HepG2 (cell line): ENCODE results near the gene GINS2. TPM values are rescaled to one million over a fixed set of nuclear protein-coding genes. Genes with fewer than 3 reads are reported as not detected.

ENCODE experiments used
- ATAC-seq: fragments of 200-7000 bp; cut with Tn5 transposase; 3 replicates; pipeline ENCODE4 v1.9.1; 2020; ENCODE audit warnings: mild to moderate bottlenecking, moderate library complexity
- BruUV-seq: library from RNA; stranded (reverse); fragments of 400-500 nt; replicated peaks from 2 replicates; lab custom pipeline; 2021; lab: Mats Ljungman, UMichigan
- CTCF ChIA-PET: fragments of 300-600 bp; formaldehyde crosslinking; extraction: SDS; loops from one replicate; lab custom pipeline; 2021; ENCODE audit warnings: low total read pairs, inconsistent platforms, low intra/inter-chr PET ratio; lab: Yijun Ruan, JAX
- POLR2A ChIA-PET: fragments of 350-600 bp; sonication (Branson Sonifier 250); formaldehyde crosslinking; loops from one replicate; lab custom pipeline; 2020; ENCODE audit warnings: antibody characterized with exemption, inconsistent platforms; lab: Yijun Ruan, JAX
- DNase-seq: peaks from one replicate; pipeline ENCODE4 v3.0.0-alpha.2; 2015; ENCODE audit warnings: low spot score
- FAIRE-seq: peaks from 3 replicates; lab custom pipeline; 2011; peaks lifted over from hg19 to GRCh38; lab: Jason Lieb, UNC
- H2AFZ ChIP-seq: one replicate; pipeline ENCODE4 v1.6.1; 2011; ENCODE audit warnings: low read length, inconsistent platforms
- H3K27ac ChIP-seq: fragments of 300-600 bp; 3 replicates; pipeline ENCODE4 v1.8.0; 2011; ENCODE audit warnings: mixed run types, mild to moderate bottlenecking, mixed read lengths, low read length, inconsistent platforms; ENCODE audit not compliant: insufficient read depth; ENCODE audit errors: extremely low read length
- H3K27me3 ChIP-seq, 2 experiments: fragments of 200-600 bp in 1 of 2; 2 replicates in 1 of 2; 3 replicates in 1 of 2; pipeline versions ENCODE4 v1.6.0 to v1.8.0; 2011; ENCODE audit warnings: low read length in 2 of 2, mild to moderate bottlenecking in 2 of 2, moderate library complexity in 2 of 2, inconsistent platforms in 1 of 2; ENCODE audit not compliant: insufficient read depth in 2 of 2, control insufficient read depth in 1 of 2
- H3K36me3 ChIP-seq, 2 experiments: fragments of 200-600 bp in 1 of 2; replicated peaks in 1 of 2; 2 replicates in 1 of 2; 3 replicates in 1 of 2; pipeline versions ENCODE4 v1.5.1 to v1.8.0; 2011; ENCODE audit warnings: low read length in 2 of 2, inconsistent platforms in 1 of 2; ENCODE audit not compliant: insufficient read depth in 2 of 2, control insufficient read depth in 1 of 2
- H3K4me1 ChIP-seq: 2 replicates; pipeline ENCODE4 v1.5.1; 2012; ENCODE audit warnings: low read length, inconsistent platforms; ENCODE audit not compliant: insufficient read depth
- H3K4me2 ChIP-seq: 2 replicates; pipeline ENCODE4 v1.6.0; 2011; ENCODE audit warnings: low read depth, low read length, inconsistent platforms
- H3K4me3 ChIP-seq, 3 experiments: fragments of 200-600 bp in 1 of 3; sonication (generic), shearing (Covaris generic) in 1 of 3; replicated peaks in 1 of 3; 2 replicates each; pipeline ENCODE4 v1.5.1; 2011 to 2016; ENCODE audit warnings: low read length in 3 of 3, inconsistent platforms in 2 of 3, low read depth in 2 of 3, mild to moderate bottlenecking in 2 of 3, control low read depth in 1 of 3, mixed read lengths in 1 of 3; ENCODE audit not compliant: insufficient read depth in 1 of 3
- H3K79me2 ChIP-seq: one replicate; pipeline ENCODE4 v1.6.1; 2011; ENCODE audit warnings: low read length, inconsistent platforms; ENCODE audit not compliant: insufficient read depth
- H3K9ac ChIP-seq: 2 replicates; pipeline ENCODE4 v1.6.0; 2011; ENCODE audit warnings: mild to moderate bottlenecking, low read depth, low read length, inconsistent platforms; ENCODE audit not compliant: insufficient read depth
- H3K9me3 ChIP-seq: 2 replicates; pipeline ENCODE4 v1.5.1; 2012; ENCODE audit warnings: mild to moderate bottlenecking, low read length
- H4K20me1 ChIP-seq: 2 replicates; pipeline ENCODE4 v1.6.0; 2011; ENCODE audit warnings: inconsistent platforms, mild to moderate bottlenecking, low read length, moderate library complexity; ENCODE audit not compliant: insufficient read depth
- KDM1A ChIP-seq: IDR thresholded peaks from 2 replicates; pipeline ENCODE4 v1.6.1; 2016; ENCODE audit warnings: missing compliant biosample characterization
- RAD51 ChIP-seq: fragments of 450-650 bp; IDR thresholded peaks from 2 replicates; pipeline ENCODE4 v1.6.1; 2016; ENCODE audit warnings: borderline replicate concordance
- YY1 ChIP-seq: IDR thresholded peaks from 2 replicates; pipeline ENCODE4 v1.6.1; 2011; ENCODE audit warnings: low read length, low read depth, moderate library complexity, mild to moderate bottlenecking; ENCODE audit not compliant: insufficient read depth, insufficient replicate concordance
- ZBTB1 ChIP-seq: sonication (generic); formaldehyde crosslinking; IDR thresholded peaks from 2 replicates; pipeline ENCODE4 v1.4.0; 2020; ENCODE audit warnings: missing genetic modification reagents, borderline replicate concordance
- ZNF816 ChIP-seq: sonication (generic); formaldehyde crosslinking; IDR thresholded peaks from 2 replicates; pipeline ENCODE4 v1.8.0; 2022; ENCODE audit warnings: missing genetic modification reagents, mild to moderate bottlenecking, borderline replicate concordance
- WGBS: methylation state at CpG from one replicate; pipeline ENCODE4 v1.1.6; 2017; ENCODE audit warnings: low lambda C conversion rate; 5-methylcytosine and 5-hydroxymethylcytosine counted together
- in situ Hi-C: cut with HindIII; loops from 2 replicates; pipeline ENCODE4 v1.10.0; 2017; ENCODE audit warnings: low pct_unique_long_range_greater_than_20kb; ENCODE audit not compliant: extremely low pct_ligation_motif_present
- intact Hi-C: fragments of 100-400 bp; cut with micrococcal nuclease; formaldehyde crosslinking; loops from one replicate; pipeline ENCODE4 v1.10.0; 2022; ENCODE audit not compliant: unreplicated experiment
- polyA plus RNA-seq, 8 experiments: library from polyadenylated mRNA; depleted of rRNA in 3 of 8; stranded (reverse) in 7 of 8; unstranded in 1 of 8; fragments of >200 nt; fragmentation: Illumina TruSeq in 4 of 8; extraction: Trizol in 4 of 8; gene quantifications; 2 replicates each; pipeline versions ENCODE4 v1.2.1 to v1.2.3, GENCODE V29; 2011 to 2016; ENCODE audit warnings: low read depth in 4 of 8, missing spikeins in 1 of 8, mixed read lengths in 1 of 8; ENCODE audit not compliant: insufficient read depth in 1 of 8
- total RNA-seq, 5 experiments: library from RNA; depleted of rRNA; stranded (reverse); fragments of >200 nt; fragmentation: Illumina TruSeq; extraction: Trizol; gene quantifications; 2 replicates each; pipeline ENCODE4 v1.2.3, GENCODE V29; 2016; ENCODE audit warnings: low read depth in 1 of 5
- TF ChIP-seq, protein P1 (sequence below): sonication (generic); formaldehyde crosslinking; IDR thresholded peaks from 2 replicates; pipeline ENCODE4 v1.5.1; 2020; ENCODE audit warnings: mild to moderate bottlenecking, missing genetic modification reagents, moderate library complexity
- TF ChIP-seq, protein P2 (sequence below): sonication (generic); formaldehyde crosslinking; IDR thresholded peaks from one replicate; pipeline ENCODE4 v1.5.1; 2020; ENCODE audit warnings: mild to moderate bottlenecking, missing genetic modification reagents; ENCODE audit errors: not compliant biosample characterization

Gene GINS2
- total and polyA plus RNA-seq, 2 of the 13 experiments (the other 11 are each of a cell fraction or from before 2014, with no cell fraction given) = 10.6 to 48.3 TPM

- BruUV-seq = no TSS peak
- Histone ChIP-seq H3K9me3 (no peaks in the 10 kb centered on the region), H3K27ac (no peak overlapping the region), H3K79me2 (no peaks in the 10 kb centered on the region), H3K4me2 (no peak overlapping the region), H4K20me1 (no peaks in the 10 kb centered on the region), H3K4me1 (peaks cover 22% of the 10 kb centered on the region), H3K4me3 (no peak overlapping the region), H3K9ac (no peak overlapping the region), H3K36me3 (no peaks in the 10 kb centered on the region), H2AFZ (no peak overlapping the region), H3K27me3 (peaks cover 9 to 84% of the 10 kb centered on the region in 2 experiments; a peak in 4 of 5 replicates)
- ChIA-PET POLR2A (no interaction called here), CTCF (no interaction called here)
- in situ Hi-C loops (no loop called here), intact Hi-C loops (no loop called here)
- 30% methylated on average over 20 of the region's 24 CpGs for WGBS
- ATAC-seq = peak; percentile 51
- FAIRE-seq = no peak
- DNase-seq = no peak
- TF ChIP-seq ZNF816 (no peak), ZBTB1 (CRISPR knock-in tag) (no peak), KDM1A (CRISPR knock-in tag) (no peak), YY1 (no peak), RAD51 (peak; percentile 63; the same call in 1 of the 2 replicates)
- TF ChIP-seq, protein P1, sequence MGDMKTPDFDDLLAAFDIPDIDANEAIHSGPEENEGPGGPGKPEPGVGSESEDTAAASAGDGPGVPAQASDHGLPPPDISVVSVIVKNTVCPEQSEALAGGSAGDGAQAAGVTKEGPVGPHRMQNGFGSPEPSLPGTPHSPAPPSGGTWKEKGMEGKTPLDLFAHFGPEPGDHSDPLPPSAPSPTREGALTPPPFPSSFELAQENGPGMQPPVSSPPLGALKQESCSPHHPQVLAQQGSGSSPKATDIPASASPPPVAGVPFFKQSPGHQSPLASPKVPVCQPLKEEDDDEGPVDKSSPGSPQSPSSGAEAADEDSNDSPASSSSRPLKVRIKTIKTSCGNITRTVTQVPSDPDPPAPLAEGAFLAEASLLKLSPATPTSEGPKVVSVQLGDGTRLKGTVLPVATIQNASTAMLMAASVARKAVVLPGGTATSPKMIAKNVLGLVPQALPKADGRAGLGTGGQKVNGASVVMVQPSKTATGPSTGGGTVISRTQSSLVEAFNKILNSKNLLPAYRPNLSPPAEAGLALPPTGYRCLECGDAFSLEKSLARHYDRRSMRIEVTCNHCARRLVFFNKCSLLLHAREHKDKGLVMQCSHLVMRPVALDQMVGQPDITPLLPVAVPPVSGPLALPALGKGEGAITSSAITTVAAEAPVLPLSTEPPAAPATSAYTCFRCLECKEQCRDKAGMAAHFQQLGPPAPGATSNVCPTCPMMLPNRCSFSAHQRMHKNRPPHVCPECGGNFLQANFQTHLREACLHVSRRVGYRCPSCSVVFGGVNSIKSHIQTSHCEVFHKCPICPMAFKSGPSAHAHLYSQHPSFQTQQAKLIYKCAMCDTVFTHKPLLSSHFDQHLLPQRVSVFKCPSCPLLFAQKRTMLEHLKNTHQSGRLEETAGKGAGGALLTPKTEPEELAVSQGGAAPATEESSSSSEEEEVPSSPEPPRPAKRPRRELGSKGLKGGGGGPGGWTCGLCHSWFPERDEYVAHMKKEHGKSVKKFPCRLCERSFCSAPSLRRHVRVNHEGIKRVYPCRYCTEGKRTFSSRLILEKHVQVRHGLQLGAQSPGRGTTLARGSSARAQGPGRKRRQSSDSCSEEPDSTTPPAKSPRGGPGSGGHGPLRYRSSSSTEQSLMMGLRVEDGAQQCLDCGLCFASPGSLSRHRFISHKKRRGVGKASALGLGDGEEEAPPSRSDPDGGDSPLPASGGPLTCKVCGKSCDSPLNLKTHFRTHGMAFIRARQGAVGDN = peak; percentile 29
- TF ChIP-seq, protein P2, sequence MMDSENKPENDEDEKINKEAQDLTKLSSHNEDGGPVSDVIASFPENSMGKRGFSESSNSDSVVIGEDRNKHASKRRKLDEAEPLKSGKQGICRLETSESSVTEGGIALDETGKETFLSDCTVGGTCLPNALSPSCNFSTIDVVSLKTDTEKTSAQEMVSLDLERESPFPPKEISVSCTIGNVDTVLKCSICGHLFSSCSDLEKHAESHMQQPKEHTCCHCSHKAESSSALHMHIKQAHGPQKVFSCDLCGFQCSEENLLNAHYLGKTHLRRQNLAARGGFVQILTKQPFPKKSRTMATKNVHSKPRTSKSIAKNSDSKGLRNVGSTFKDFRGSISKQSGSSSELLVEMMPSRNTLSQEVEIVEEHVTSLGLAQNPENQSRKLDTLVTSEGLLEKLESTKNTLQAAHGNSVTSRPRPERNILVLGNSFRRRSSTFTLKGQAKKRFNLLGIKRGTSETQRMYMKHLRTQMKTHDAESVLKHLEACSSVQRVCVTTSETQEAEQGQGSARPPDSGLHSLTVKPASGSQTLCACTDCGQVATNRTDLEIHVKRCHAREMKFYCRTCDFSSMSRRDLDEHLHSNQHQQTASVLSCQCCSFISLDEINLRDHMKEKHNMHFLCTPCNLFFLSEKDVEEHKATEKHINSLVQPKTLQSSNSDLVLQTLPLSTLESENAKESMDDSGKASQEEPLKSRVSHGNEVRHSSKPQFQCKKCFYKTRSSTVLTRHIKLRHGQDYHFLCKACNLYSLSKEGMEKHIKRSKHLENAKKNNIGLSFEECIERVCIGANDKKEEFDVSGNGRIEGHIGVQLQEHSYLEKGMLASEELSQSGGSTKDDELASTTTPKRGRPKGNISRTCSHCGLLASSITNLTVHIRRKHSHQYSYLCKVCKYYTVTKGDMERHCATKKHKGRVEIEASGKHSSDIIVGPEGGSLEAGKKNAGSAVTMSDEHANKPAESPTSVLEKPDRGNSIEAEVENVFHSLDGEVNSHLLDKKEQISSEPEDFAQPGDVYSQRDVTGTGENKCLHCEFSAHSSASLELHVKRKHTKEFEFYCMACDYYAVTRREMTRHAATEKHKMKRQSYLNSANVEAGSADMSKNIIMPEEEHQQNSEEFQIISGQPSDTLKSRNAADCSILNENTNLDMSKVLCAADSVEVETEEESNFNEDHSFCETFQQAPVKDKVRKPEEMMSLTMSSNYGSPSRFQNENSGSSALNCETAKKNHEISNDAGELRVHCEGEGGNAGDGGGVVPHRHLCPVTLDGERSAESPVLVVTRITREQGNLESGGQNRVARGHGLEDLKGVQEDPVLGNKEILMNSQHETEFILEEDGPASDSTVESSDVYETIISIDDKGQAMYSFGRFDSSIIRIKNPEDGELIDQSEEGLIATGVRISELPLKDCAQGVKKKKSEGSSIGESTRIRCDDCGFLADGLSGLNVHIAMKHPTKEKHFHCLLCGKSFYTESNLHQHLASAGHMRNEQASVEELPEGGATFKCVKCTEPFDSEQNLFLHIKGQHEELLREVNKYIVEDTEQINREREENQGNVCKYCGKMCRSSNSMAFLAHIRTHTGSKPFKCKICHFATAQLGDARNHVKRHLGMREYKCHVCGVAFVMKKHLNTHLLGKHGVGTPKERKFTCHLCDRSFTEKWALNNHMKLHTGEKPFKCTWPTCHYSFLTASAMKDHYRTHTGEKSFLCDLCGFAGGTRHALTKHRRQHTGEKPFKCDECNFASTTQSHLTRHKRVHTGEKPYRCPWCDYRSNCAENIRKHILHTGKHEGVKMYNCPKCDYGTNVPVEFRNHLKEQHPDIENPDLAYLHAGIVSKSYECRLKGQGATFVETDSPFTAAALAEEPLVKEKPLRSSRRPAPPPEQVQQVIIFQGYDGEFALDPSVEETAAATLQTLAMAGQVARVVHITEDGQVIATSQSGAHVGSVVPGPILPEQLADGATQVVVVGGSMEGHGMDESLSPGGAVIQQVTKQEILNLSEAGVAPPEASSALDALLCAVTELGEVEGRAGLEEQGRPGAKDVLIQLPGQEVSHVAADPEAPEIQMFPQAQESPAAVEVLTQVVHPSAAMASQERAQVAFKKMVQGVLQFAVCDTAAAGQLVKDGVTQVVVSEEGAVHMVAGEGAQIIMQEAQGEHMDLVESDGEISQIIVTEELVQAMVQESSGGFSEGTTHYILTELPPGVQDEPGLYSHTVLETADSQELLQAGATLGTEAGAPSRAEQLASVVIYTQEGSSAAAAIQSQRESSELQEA (CRISPR knock-in tag) = peak; percentile 28
These were observed 6.7 kb upstream of the GINS2 start for GRCh38 chr16:85695196-85696128.
